SK-N-SH (cell line): ENCODE results near the gene THOP1.

Source experiments
- ELF1 ChIP-seq: IDR thresholded peaks from 2 replicates; pipeline ENCODE4 v1.4.0; 2012
- EP300 ChIP-seq, 2 experiments: IDR thresholded peaks; 2 replicates each; pipeline versions ENCODE4 v1.4.0 to v1.6.1; 2012; ENCODE audit warnings: borderline replicate concordance in 1 of 2, low read depth in 1 of 2, low read length in 1 of 2
- GABPA ChIP-seq: IDR thresholded peaks from 2 replicates; pipeline ENCODE4 v1.4.0; 2012; ENCODE audit warnings: low read depth, mild to moderate bottlenecking
- MEF2A ChIP-seq: IDR thresholded peaks from 2 replicates; pipeline ENCODE4 v1.4.0; 2012; ENCODE audit warnings: low read depth, borderline replicate concordance
- MXI1 ChIP-seq: IDR thresholded peaks from 2 replicates; pipeline ENCODE4 v1.6.1; 2012; ENCODE audit warnings: mild to moderate bottlenecking, low read depth, low read length, improper control_type of control experiment
- POLR2AphosphoS5 ChIP-seq: IDR thresholded peaks from 2 replicates; pipeline ENCODE4 v1.6.1; 2012; ENCODE audit warnings: low read depth, low read length
- RAD21 ChIP-seq: IDR thresholded peaks from 2 replicates; pipeline ENCODE4 v1.6.1; 2012; ENCODE audit warnings: mild to moderate bottlenecking, low read length
- SIN3A ChIP-seq: IDR thresholded peaks from 2 replicates; pipeline ENCODE4 v1.6.1; 2012; ENCODE audit warnings: low read depth, mild to moderate bottlenecking, low read length, moderate library complexity, borderline replicate concordance
- TCF12 ChIP-seq: IDR thresholded peaks from 2 replicates; pipeline ENCODE4 v1.4.0; 2012
- TF ChIP-seq, protein P1 (sequence below): fragments of 200-600 bp; sonication (generic); IDR thresholded peaks from 2 replicates; pipeline ENCODE4 v1.6.1; 2017; ENCODE audit warnings: antibody characterized with exemption, mild to moderate bottlenecking, moderate library complexity
- TF ChIP-seq, protein P2 (sequence below): IDR thresholded peaks from 2 replicates; pipeline ENCODE4 v1.4.0; 2012; ENCODE audit warnings: low read depth
- TF ChIP-seq, protein P3 (sequence below): IDR thresholded peaks from 2 replicates; pipeline ENCODE4 v1.4.0; 2012; ENCODE audit warnings: low read depth, borderline replicate concordance

DNA sequence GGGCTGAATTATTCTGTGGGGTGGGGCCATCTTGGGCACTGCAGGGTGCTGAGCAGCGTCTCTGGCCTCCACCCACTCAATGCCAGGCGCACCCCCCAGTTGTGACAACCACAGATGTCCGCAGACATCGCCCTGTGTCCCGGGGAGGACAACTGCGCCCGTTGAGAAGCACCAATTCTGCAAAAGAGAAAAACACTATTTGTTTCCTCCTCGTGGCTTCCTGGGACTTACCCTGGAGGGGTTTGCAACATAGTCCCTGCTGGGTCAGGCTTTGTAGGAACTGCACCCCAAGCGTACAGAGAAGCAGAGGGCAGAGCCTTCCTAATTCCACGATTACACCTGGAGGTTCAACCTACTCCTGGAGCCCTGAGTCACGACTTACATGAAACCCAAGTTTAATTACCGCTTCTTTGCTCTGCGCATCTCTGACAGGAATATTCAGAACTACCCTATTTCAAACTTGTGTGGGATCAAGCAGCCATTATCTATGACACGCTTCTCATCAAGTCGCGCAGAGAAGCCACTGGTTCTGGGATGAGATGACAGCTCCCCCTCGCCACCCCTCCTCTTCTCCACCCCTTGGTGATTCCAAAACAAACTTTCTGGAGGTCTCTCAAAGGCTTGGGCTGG, 34.4 kb upstream of the THOP1 start:
- TF ChIP-seq, protein P1, sequence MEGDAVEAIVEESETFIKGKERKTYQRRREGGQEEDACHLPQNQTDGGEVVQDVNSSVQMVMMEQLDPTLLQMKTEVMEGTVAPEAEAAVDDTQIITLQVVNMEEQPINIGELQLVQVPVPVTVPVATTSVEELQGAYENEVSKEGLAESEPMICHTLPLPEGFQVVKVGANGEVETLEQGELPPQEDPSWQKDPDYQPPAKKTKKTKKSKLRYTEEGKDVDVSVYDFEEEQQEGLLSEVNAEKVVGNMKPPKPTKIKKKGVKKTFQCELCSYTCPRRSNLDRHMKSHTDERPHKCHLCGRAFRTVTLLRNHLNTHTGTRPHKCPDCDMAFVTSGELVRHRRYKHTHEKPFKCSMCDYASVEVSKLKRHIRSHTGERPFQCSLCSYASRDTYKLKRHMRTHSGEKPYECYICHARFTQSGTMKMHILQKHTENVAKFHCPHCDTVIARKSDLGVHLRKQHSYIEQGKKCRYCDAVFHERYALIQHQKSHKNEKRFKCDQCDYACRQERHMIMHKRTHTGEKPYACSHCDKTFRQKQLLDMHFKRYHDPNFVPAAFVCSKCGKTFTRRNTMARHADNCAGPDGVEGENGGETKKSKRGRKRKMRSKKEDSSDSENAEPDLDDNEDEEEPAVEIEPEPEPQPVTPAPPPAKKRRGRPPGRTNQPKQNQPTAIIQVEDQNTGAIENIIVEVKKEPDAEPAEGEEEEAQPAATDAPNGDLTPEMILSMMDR, result no peak
- no peak for TF ChIP-seq POLR2AphosphoS5
- TF ChIP-seq, protein P2, sequence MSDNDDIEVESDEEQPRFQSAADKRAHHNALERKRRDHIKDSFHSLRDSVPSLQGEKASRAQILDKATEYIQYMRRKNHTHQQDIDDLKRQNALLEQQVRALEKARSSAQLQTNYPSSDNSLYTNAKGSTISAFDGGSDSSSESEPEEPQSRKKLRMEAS, result no peak
- TF ChIP-seq SIN3A, result no peak
- no peak for TF ChIP-seq MEF2A
- no peak for TF ChIP-seq MXI1
- TF ChIP-seq GABPA, result no peak
- no peak for TF ChIP-seq RAD21
- no peak for TF ChIP-seq TCF12
- TF ChIP-seq ELF1, result no peak
- TF ChIP-seq EP300 (IDR thresholded peaks at IDR 0.05; ENCODE audit: borderline replicate concordance in 1 of 2, low read depth in 1 of 2, low read length in 1 of 2), result no peak
- TF ChIP-seq, protein P3, sequence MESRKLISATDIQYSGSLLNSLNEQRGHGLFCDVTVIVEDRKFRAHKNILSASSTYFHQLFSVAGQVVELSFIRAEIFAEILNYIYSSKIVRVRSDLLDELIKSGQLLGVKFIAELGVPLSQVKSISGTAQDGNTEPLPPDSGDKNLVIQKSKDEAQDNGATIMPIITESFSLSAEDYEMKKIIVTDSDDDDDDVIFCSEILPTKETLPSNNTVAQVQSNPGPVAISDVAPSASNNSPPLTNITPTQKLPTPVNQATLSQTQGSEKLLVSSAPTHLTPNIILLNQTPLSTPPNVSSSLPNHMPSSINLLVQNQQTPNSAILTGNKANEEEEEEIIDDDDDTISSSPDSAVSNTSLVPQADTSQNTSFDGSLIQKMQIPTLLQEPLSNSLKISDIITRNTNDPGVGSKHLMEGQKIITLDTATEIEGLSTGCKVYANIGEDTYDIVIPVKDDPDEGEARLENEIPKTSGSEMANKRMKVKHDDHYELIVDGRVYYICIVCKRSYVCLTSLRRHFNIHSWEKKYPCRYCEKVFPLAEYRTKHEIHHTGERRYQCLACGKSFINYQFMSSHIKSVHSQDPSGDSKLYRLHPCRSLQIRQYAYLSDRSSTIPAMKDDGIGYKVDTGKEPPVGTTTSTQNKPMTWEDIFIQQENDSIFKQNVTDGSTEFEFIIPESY, result no peak
